Natural killer cell (primary cell): ENCODE results near the gene TRIM27. TPM values are rescaled to one million over a fixed set of nuclear protein-coding genes. Genes with fewer than 3 reads are reported as not detected.
A peak's percentile ranks its signal among the peaks of the same experiment; 100 is the strongest.

Experiments
- ATAC-seq, 3 donors: fragments of 150-1000 bp in 2 of 3; fragments of 200-7000 bp in 1 of 3; cut with Tn5 transposase; 1 replicate in 1 of 3; 2 replicates in 2 of 3; pipeline ENCODE4 v1.10.0; 2021; ENCODE audit warnings: mild to moderate bottlenecking in 2 of 3, moderate library complexity in 2 of 3
- DNase-seq, 2 donors: peaks; one replicate each; pipeline versions ENCODE4 v3.0.0 to v3.0.0-alpha.2; 2013 to 2021; ENCODE audit warnings: mixed read lengths in 1 of 2
- H3K27ac ChIP-seq: one replicate; pipeline ENCODE4 v1.5.1; 2013; ENCODE audit warnings: mild to moderate bottlenecking, low read length
- H3K27me3 ChIP-seq: one replicate; pipeline ENCODE4 v1.6.1; 2013; ENCODE audit warnings: low read length; ENCODE audit not compliant: control insufficient read depth, insufficient read depth
- H3K36me3 ChIP-seq: one replicate; pipeline ENCODE4 v1.6.1; 2013; ENCODE audit warnings: low read length; ENCODE audit not compliant: control insufficient read depth, insufficient read depth
- H3K4me1 ChIP-seq: one replicate; pipeline ENCODE4 v1.6.1; 2013; ENCODE audit warnings: low read length; ENCODE audit not compliant: control insufficient read depth, insufficient read depth
- H3K4me3 ChIP-seq: one replicate; pipeline ENCODE4 v1.5.1; 2013; ENCODE audit warnings: low read length
- H3K9me3 ChIP-seq: one replicate; pipeline ENCODE4 v1.6.1; 2013; ENCODE audit warnings: low read length; ENCODE audit not compliant: control insufficient read depth, insufficient read depth
- H3K27ac Mint-ChIP-seq, 2 donors: one replicate each; pipeline ENCODE4 v1.8.0; 2022; ENCODE audit warnings: mild to moderate bottlenecking in 2 of 2, mixed read lengths in 2 of 2, moderate library complexity in 1 of 2
- H3K27me3 Mint-ChIP-seq, 2 donors: one replicate each; pipeline ENCODE4 v1.8.0; 2022; ENCODE audit warnings: low read depth in 2 of 2, mixed read lengths in 2 of 2
- H3K36me3 Mint-ChIP-seq: one replicate; pipeline ENCODE4 v1.8.0; 2022; ENCODE audit warnings: mixed read lengths
- H3K4me1 Mint-ChIP-seq, 2 donors: one replicate each; pipeline ENCODE4 v1.8.0; 2022; ENCODE audit warnings: mixed read lengths in 2 of 2
- H3K4me3 Mint-ChIP-seq: one replicate; pipeline ENCODE4 v1.8.0; 2022; ENCODE audit warnings: mild to moderate bottlenecking, moderate library complexity, mixed read lengths
- H3K9me3 Mint-ChIP-seq, 2 donors: one replicate each; pipeline ENCODE4 v1.8.0; 2022; ENCODE audit warnings: mixed read lengths in 2 of 2
- CTCF ChIP-seq: fragments of 200-600 bp; IDR thresholded peaks from one replicate; pipeline ENCODE4 v1.8.0; 2022; ENCODE audit warnings: antibody characterized with exemption
- WGBS: methylation state at CpG from one replicate; pipeline ENCODE4 v1.1.7; 2013; ENCODE audit warnings: missing lambda C conversion rate; ENCODE audit not compliant: insufficient coverage; 5-methylcytosine and 5-hydroxymethylcytosine counted together
- intact Hi-C: fragments of 100-400 bp; cut with micrococcal nuclease; formaldehyde crosslinking; loops from one replicate; pipeline ENCODE4 v1.14.2; 2022
- total RNA-seq, 4 donors: library from RNA; stranded (reverse); fragments of 120-200 nt in 1 of 4; gene quantifications; one replicate each; pipeline versions ENCODE4 v1.2.3 to v1.2.4, GENCODE V29; 2013 to 2022

TRIM27 gene
- total RNA-seq, 3 donors from 2014 or later (not counting 1 experiment from before 2014, with no cell fraction given) = 19.3 to 33.6 (median 25.1) TPM

- peak overlapping the region; percentile 93 to 99 for H3K27ac Mint-ChIP-seq
- H3K36me3 ChIP-seq = no peaks in the 10 kb centered on the region
- peaks cover 12% of the 10 kb centered on the region for H3K36me3 Mint-ChIP-seq
- H3K4me1 ChIP-seq = peaks cover 32% of the 10 kb centered on the region
- peak overlapping the region; percentile 81 for H3K4me3 ChIP-seq
- H3K4me3 Mint-ChIP-seq = peak overlapping the region; percentile 99
- peak overlapping the region; percentile 39 for H3K27ac ChIP-seq
- ATAC-seq (no peak), DNase-seq (no peak)
- H3K4me1 Mint-ChIP-seq = peaks cover 50 to 55% of the 10 kb centered on the region in 2 donors
- no peaks in the 10 kb centered on the region for H3K27me3 ChIP-seq
- peaks cover 11% of the 10 kb centered on the region for H3K9me3 ChIP-seq
- WGBS = 48% methylated on average over 25 of the region's 25 CpGs
- H3K9me3 Mint-ChIP-seq = peaks cover 0 to 4% of the 10 kb centered on the region in 2 donors
- TF ChIP-seq CTCF = no peak
- intact Hi-C loops = loop anchor here (2.0 to 5.0 kb wide), 2 partner anchors 118 to 1732 kb away; a partner anchor contains a TSS
- peaks cover 11 to 19% of the 10 kb centered on the region in 2 donors for H3K27me3 Mint-ChIP-seq
Measured at GRCh38 chr6:28864326-28864923, 59.4 kb downstream of the TRIM27 start.

- Histone ChIP-seq H3K4me3 (peak overlapping the region; percentile 81), H3K36me3 (no peaks in the 10 kb centered on the region), H3K9me3 (peaks cover 11% of the 10 kb centered on the region), H3K27ac (peak overlapping the region; percentile 39), H3K4me1 (peaks cover 32% of the 10 kb centered on the region), H3K27me3 (no peaks in the 10 kb centered on the region)
- Mint-ChIP-seq H3K4me3 (peak overlapping the region; percentile 99), H3K36me3 (peaks cover 12% of the 10 kb centered on the region), H3K27ac (peak overlapping the region; percentile 93 to 99), H3K27me3 (peaks cover 11 to 19% of the 10 kb centered on the region in 2 donors), H3K4me1 (peaks cover 50 to 55% of the 10 kb centered on the region in 2 donors), H3K9me3 (peaks cover 0 to 4% of the 10 kb centered on the region in 2 donors)
- under 1% methylated on average over 47 of the region's 47 CpGs for WGBS
- peak; percentile 74 to 93 for DNase-seq
- intact Hi-C loops = loop anchor here (1.0 to 5.0 kb wide), 3 partner anchors 81 to 1731 kb away; a partner anchor contains a TSS
- ATAC-seq = peak; percentile 41 to 47 (median 45)
- no peak for TF ChIP-seq CTCF
Measured at GRCh38 chr6:28863604-28864325, 60.0 kb downstream of the TRIM27 start.

- H3K27ac ChIP-seq = no peak overlapping the region
- Mint-ChIP-seq H3K9me3 (peaks cover 0 to 4% of the 10 kb centered on the region in 2 donors), H3K36me3 (peaks cover 12% of the 10 kb centered on the region), H3K4me1 (peaks cover 44 to 50% of the 10 kb centered on the region in 2 donors), H3K27ac (peak overlapping the region; percentile 93 to 99), H3K27me3 (peaks cover 11 to 25% of the 10 kb centered on the region in 2 donors), H3K4me3 (peak overlapping the region; percentile 99)
- H3K4me3 ChIP-seq = no peak overlapping the region
- H3K9me3 ChIP-seq = peaks cover 11% of the 10 kb centered on the region
- ATAC-seq = no peak
- no peak for DNase-seq
- 88% methylated on average over 10 of the region's 10 CpGs for WGBS
- peaks cover 27% of the 10 kb centered on the region for H3K4me1 ChIP-seq
- TF ChIP-seq CTCF = no peak
- H3K27me3 ChIP-seq = no peaks in the 10 kb centered on the region
- intact Hi-C loops = loop anchor here (5.0 kb wide), 1 partner anchor 120 kb away; no protein-coding TSS in a partner anchor
- no peaks in the 10 kb centered on the region for H3K36me3 ChIP-seq
Measured at GRCh38 chr6:28862077-28862476, 61.7 kb downstream of the TRIM27 start.
